ENCODE data around the gene HPCAL1.

HPCAL1 gene

GRCh38 chr2:10264506-10265328 lies 38.0 kb upstream of the HPCAL1 start:
- Mint-ChIP-seq H3K36me3 (ENCODE audit: low read depth) (no peaks in the 10 kb centered on the region), H3K9me3 (no peaks in the 10 kb centered on the region), H3K27ac (no peak overlapping the region), H3K4me3 (no peak overlapping the region), H3K27me3 (peaks cover 36% of the 10 kb centered on the region), H3K4me1 (ENCODE audit: low read depth) (no peaks in the 10 kb centered on the region)
- intact Hi-C loops (cut with micrococcal nuclease), result no loop called here

GRCh38 chr2:10265329-10266132 lies 37.2 kb upstream of the HPCAL1 start:
- Mint-ChIP-seq H3K36me3 (ENCODE audit: low read depth) (no peaks in the 10 kb centered on the region), H3K4me1 (ENCODE audit: low read depth) (peaks cover 4% of the 10 kb centered on the region), H3K9me3 (no peaks in the 10 kb centered on the region), H3K27me3 (peaks cover 37% of the 10 kb centered on the region), H3K4me3 (no peak overlapping the region), H3K27ac (no peak overlapping the region)
- intact Hi-C loops (cut with micrococcal nuclease), result no loop called here

GRCh38 chr2:10266133-10266620 lies 36.5 kb upstream of the HPCAL1 start:
- Mint-ChIP-seq H3K27me3 (peaks cover 34% of the 10 kb centered on the region), H3K27ac (no peak overlapping the region), H3K4me3 (no peak overlapping the region), H3K36me3 (ENCODE audit: low read depth) (no peaks in the 10 kb centered on the region), H3K9me3 (no peaks in the 10 kb centered on the region), H3K4me1 (ENCODE audit: low read depth) (peaks cover 10% of the 10 kb centered on the region)
- intact Hi-C loops (cut with micrococcal nuclease), result no loop called here

GRCh38 chr2:10267036-10267435 lies 35.7 kb upstream of the HPCAL1 start:
- Mint-ChIP-seq H3K27ac (no peak overlapping the region), H3K9me3 (no peaks in the 10 kb centered on the region), H3K4me1 (ENCODE audit: low read depth) (peaks cover 19% of the 10 kb centered on the region), H3K27me3 (peaks cover 28% of the 10 kb centered on the region), H3K36me3 (ENCODE audit: low read depth) (no peaks in the 10 kb centered on the region), H3K4me3 (no peak overlapping the region)
- intact Hi-C loops (cut with micrococcal nuclease), result no loop called here

- Mint-ChIP-seq H3K9me3 (no peaks in the 10 kb centered on the region), H3K4me1 (ENCODE audit: low read depth) (peaks cover 23% of the 10 kb centered on the region), H3K27me3 (peaks cover 21% of the 10 kb centered on the region), H3K4me3 (no peak overlapping the region), H3K27ac (no peak overlapping the region), H3K36me3 (ENCODE audit: low read depth) (no peaks in the 10 kb centered on the region)
- intact Hi-C loops (cut with micrococcal nuclease), result no loop called here
Measured at GRCh38 chr2:10267551-10268465, 34.9 kb upstream of the HPCAL1 start.

GRCh38 chr2:10269291-10269690 lies 33.4 kb upstream of the HPCAL1 start:
- Mint-ChIP-seq H3K36me3 (ENCODE audit: low read depth) (no peaks in the 10 kb centered on the region), H3K9me3 (no peaks in the 10 kb centered on the region), H3K4me3 (no peak overlapping the region), H3K27ac (no peak overlapping the region), H3K4me1 (ENCODE audit: low read depth) (peaks cover 23% of the 10 kb centered on the region), H3K27me3 (peaks cover 16% of the 10 kb centered on the region)
- intact Hi-C loops (cut with micrococcal nuclease), result no loop called here

- intact Hi-C loops (cut with micrococcal nuclease), result loop anchor here (1.0 to 2.0 kb wide), 4 partner anchors 35 to 165 kb away; no protein-coding TSS in a partner anchor
Measured at GRCh38 chr2:10269711-10270610, 32.7 kb upstream of the HPCAL1 start.

GRCh38 chr2:10271509-10271908 lies 31.2 kb upstream of the HPCAL1 start:
- Mint-ChIP-seq H3K4me3 (no peak overlapping the region), H3K9me3 (no peaks in the 10 kb centered on the region), H3K27ac (peak overlapping the region; percentile 49), H3K27me3 (peaks cover 7% of the 10 kb centered on the region), H3K36me3 (ENCODE audit: low read depth) (no peaks in the 10 kb centered on the region), H3K4me1 (ENCODE audit: low read depth) (peaks cover 28% of the 10 kb centered on the region)
- intact Hi-C loops (cut with micrococcal nuclease), result loop anchor here (2.0 kb wide), 2 partner anchors 33 to 61 kb away; no protein-coding TSS in a partner anchor

More at GRCh38 chr2:10269711-10270610, 32.7 kb upstream of the HPCAL1 start:
- Mint-ChIP-seq H3K27me3 (peaks cover 12% of the 10 kb centered on the region), H3K36me3 (ENCODE audit: low read depth) (no peaks in the 10 kb centered on the region), H3K4me1 (ENCODE audit: low read depth) (peaks cover 23% of the 10 kb centered on the region), H3K9me3 (no peaks in the 10 kb centered on the region), H3K4me3 (no peak overlapping the region), H3K27ac (no peak overlapping the region)

GRCh38 chr2:10271946-10272345 lies 30.8 kb upstream of the HPCAL1 start:
- no peaks in the 10 kb centered on the region for H3K9me3 Mint-ChIP-seq
- peaks cover 7% of the 10 kb centered on the region for H3K27me3 Mint-ChIP-seq
- H3K4me3 Mint-ChIP-seq, result no peak overlapping the region
- intact Hi-C loops (cut with micrococcal nuclease), result loop anchor here (2.0 kb wide), 2 partner anchors 33 to 61 kb away; no protein-coding TSS in a partner anchor
- no peaks in the 10 kb centered on the region for H3K36me3 Mint-ChIP-seq (ENCODE audit: low read depth)
- peak overlapping the region; percentile 49 for H3K27ac Mint-ChIP-seq
- peaks cover 32% of the 10 kb centered on the region for H3K4me1 Mint-ChIP-seq (ENCODE audit: low read depth)

GRCh38 chr2:10272464-10272863 lies 30.2 kb upstream of the HPCAL1 start:
- Mint-ChIP-seq H3K4me1 (ENCODE audit: low read depth) (peaks cover 37% of the 10 kb centered on the region), H3K9me3 (no peaks in the 10 kb centered on the region), H3K36me3 (ENCODE audit: low read depth) (no peaks in the 10 kb centered on the region), H3K27me3 (peaks cover 7% of the 10 kb centered on the region), H3K27ac (no peak overlapping the region), H3K4me3 (no peak overlapping the region)
- intact Hi-C loops (cut with micrococcal nuclease), result no loop called here

GRCh38 chr2:10273215-10274175 lies 29.2 kb upstream of the HPCAL1 start:
- H3K27ac Mint-ChIP-seq, result no peak overlapping the region
- H3K9me3 Mint-ChIP-seq, result no peaks in the 10 kb centered on the region
- no peaks in the 10 kb centered on the region for H3K36me3 Mint-ChIP-seq (ENCODE audit: low read depth)
- no peak overlapping the region for H3K4me3 Mint-ChIP-seq
- peaks cover 7% of the 10 kb centered on the region for H3K27me3 Mint-ChIP-seq
- intact Hi-C loops (cut with micrococcal nuclease), result no loop called here
- H3K4me1 Mint-ChIP-seq (ENCODE audit: low read depth), result peaks cover 48% of the 10 kb centered on the region

GRCh38 chr2:10274376-10274775 lies 28.3 kb upstream of the HPCAL1 start:
- H3K36me3 Mint-ChIP-seq (ENCODE audit: low read depth), result no peaks in the 10 kb centered on the region
- H3K4me3 Mint-ChIP-seq, result no peak overlapping the region
- intact Hi-C loops (cut with micrococcal nuclease), result no loop called here
- H3K27me3 Mint-ChIP-seq, result peaks cover 5% of the 10 kb centered on the region
- no peaks in the 10 kb centered on the region for H3K9me3 Mint-ChIP-seq
- peaks cover 56% of the 10 kb centered on the region for H3K4me1 Mint-ChIP-seq (ENCODE audit: low read depth)
- no peak overlapping the region for H3K27ac Mint-ChIP-seq

Measured in dendritic cell treated with granulocyte-macrophage colony-stimulating factor and Interleukin-4, amounts not matched to agents 40 ng/mL and 50 ng/mL, for 4 days (primary cell).